Stimulated activated CD4-positive, alpha-beta T cell treated with anti-CD3 and anti-CD28 coated beads, Interleukin-4, amount 100 ng/mL, for 4 hours (primary cell): ENCODE results near the gene CNN3.

Experiments used
- DNase-seq, 2 experiments: peaks; one replicate each; pipeline ENCODE4 v3.0.0-alpha.2; 2020

Gene CNN3

GRCh38 chr1:94886361-94886760 is 40.5 kb downstream of the CNN3 start:
- no peak for DNase-seq

DNA sequence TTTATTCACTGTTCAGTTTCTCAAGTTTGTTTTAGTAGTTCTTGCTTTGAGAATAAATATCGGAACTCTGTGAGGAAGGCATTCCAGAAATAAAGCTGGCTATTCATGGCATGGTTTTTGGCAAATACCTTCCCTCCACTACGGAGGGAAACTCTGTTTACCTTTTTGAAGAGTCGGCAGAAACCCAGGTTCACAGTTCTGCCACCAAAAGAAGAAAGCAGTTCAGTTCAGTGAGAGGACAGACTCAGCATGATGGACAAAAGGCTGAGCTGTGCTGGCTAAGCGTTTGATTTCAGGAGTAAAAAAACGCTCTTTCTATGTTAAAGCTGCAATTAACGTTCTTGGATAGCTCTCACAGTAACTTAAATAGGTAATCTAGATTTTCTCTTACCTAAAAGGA is 42.4 kb downstream of the CNN3 start:
- no peak for DNase-seq

DNA sequence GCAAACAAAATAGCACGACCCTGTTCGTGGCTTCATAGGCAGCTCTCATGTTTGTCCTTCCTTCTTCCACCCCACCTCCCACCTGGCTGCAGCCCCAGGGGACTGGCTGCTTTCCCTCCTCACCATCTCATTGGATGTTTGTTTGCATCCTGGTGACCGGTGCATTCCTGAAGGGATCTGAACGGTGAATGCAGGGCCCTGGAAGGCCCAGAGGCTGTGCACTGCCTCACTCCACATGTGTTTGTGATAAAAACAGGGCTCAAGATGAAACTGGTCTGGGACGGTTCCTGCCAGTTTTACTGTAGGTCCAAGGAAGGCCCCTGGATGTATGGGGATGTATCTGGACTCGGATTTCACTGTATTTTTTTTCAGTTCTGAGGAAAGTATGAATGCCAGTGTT is 42.8 kb downstream of the CNN3 start:
- no peak for DNase-seq

GRCh38 chr1:94883691-94884090 is 43.2 kb downstream of the CNN3 start:
- peak in 1 of 2 experiments; percentile 19 for DNase-seq

DNA sequence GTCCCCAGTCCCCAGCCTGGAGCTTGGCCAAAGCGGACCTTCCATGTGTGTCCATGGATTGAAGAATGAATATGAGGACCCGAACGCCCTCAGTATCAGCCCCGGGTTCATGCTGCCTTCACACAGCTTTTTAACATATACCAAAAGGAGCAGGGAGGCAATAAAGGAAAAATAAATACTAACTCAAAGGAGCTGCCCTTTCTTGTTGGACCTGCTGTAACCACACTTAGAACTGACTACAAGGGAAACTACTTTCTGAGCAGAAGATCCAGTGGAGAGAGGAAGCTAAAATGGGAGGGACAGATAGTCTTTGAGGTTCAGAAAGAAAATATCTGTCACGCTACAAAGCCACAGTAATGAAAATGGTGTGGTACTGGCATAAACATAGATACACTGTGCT is 48.6 kb downstream of the CNN3 start:
- DNase-seq: no peak

DNA sequence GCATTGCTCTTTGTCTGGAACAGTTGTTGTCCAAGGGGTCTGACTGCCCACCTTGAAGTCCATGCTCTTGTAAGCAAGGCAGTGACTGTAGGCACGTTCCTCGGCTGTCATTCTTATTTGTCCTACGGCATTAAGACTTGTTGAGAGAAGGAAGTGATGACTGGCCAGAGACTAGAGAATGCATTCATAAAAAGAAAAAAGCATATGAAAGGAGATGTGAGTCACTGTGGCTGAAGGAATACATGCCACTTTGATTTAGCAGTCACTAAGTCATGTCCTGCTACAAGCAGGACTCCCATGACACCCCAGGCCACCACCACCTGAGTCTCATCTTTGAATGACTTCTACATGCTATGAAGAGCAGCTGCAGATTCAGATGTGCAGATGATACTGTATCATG is 50.5 kb downstream of the CNN3 start:
- DNase-seq: no peak

DNA sequence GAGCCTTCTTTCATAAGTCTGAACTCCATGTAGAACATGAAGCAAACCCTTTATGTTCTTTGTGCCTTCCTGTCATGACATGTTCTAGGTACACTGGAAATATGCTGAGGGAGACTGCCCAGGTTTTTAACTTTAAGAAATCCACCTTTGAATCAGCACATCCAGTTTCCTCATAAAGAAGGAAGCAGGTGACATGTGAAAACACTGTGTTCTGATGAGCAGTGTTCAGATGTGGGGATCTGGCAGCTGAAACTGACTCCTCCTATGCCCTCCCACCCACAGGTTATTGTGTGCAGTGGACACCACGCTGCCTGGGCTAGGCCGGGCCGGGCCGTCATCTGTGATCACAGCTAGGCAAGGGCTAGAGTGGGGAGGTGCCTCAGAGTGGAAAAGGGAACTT is 51.1 kb downstream of the CNN3 start:
- DNase-seq: no peak

DNA sequence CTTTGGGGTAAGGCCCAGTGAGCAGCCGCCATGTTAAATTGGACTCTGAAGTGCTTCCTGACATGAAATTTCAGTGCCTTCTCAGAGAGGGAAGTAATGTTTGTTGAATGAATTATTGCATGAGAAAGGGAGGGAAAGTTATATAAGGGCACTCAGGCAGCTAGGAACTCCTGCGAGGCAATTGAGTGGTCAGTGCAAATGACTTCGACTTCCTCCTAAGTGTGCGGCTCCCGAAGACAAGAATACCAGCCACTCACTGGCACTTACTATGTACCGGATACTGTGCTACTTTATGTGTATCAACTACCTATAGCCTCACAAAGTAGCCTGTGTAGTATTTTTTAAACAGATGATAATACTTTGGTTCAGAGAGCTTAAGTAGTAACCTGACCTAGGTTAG is 52.5 kb downstream of the CNN3 start:
- DNase-seq: no peak

- DNase-seq: no peak
Measured at GRCh38 chr1:94873520-94874351, 53.2 kb downstream of the CNN3 start.

GRCh38 chr1:94872771-94873495 is 54.0 kb downstream of the CNN3 start:
- DNase-seq: no peak

- no peak for DNase-seq
Measured at GRCh38 chr1:94871031-94871430, 55.9 kb downstream of the CNN3 start.

DNA sequence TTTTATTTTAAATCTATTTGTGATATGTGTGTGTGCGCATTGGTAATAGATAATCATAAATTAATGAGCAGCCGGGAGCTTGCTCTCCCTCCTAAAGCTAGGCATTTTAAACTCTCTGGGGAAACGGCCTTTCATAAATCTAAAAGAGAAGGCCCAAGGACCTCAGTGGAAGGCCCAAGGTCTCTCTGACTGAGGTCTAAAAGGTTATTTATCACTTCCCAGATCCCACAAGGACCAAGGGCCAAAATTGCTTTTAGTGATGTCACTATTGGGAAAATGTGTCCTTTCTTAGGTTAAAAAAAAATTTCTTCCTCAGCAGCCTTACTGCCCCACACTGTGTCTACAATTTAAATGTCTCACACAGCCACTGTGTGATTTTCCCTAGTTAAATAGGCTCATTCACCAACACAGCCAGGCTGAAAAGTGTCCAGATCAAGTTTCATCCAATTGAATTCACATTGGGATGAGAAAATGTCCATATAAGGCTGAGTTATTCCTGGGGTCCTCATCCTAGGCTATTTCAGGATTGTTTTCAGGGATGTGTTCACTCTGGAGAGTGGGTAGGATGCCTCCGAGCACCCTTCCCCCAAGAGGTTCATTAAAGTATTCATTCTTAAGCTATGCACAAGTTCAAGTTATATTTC is 60.6 kb downstream of the CNN3 start:
- no peak for DNase-seq

DNA sequence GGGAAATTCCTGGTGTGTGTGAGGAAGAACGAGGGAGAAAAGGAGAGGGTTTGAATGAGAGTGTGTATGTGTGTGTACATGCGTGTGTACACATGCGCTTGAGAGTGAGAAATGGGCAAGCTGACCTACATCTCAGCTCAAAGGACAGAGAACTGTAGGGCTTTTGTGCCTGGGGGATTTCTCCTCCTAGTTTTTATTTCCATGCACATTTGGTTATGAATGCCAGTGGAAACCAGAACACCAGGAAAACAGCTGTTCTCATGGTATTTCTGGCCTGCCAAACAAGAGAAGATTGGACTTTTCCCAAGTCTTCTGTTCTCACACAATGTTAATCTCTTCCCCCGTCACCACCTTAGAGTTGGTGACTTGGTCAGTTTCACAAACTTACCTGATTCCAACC is 61.5 kb downstream of the CNN3 start:
- no peak for DNase-seq

GRCh38 chr1:94864821-94865220 is 62.1 kb downstream of the CNN3 start:
- no peak for DNase-seq

DNA sequence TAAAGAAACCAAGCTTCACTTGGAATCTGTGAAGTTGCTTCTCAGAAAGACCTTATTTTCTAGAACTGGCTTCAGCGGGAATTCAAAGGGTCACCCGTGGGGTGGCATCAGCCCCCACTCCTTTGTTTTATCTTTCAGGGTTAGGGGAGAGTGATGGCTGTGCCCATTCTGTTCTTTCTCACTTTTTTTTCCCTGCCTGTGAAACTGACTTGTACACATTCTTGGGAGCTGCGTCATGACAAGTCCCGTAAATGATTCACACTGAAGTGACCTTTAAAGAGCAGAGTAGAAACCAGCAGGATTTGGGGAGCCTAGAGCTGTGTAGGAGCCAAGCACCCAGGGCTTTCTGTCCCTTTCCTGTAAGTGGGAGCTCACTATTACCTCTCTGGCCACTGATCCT is 63.0 kb downstream of the CNN3 start:
- no peak for DNase-seq

- DNase-seq: no peak
Measured at GRCh38 chr1:94863297-94863911, 63.5 kb downstream of the CNN3 start.

DNA sequence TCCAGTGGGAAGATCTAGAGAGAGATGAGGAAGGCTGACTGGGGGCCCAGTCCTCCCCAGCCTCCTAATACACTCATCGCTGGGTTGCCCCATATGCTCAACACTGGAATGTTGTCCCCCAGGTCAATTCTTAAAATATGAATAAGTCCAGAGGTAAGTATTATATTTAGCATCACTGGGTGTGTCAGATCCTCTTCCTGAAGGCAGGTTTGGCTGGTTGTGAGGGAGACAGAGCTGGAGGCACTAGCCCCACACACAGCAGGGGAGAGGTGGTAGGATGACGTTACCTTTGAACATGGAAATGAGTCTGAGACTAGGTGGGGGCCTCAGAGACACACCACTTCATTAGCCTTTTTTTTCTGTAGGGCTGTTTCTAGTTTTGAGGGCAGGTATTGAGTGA is 64.2 kb downstream of the CNN3 start:
- DNase-seq: no peak

DNA sequence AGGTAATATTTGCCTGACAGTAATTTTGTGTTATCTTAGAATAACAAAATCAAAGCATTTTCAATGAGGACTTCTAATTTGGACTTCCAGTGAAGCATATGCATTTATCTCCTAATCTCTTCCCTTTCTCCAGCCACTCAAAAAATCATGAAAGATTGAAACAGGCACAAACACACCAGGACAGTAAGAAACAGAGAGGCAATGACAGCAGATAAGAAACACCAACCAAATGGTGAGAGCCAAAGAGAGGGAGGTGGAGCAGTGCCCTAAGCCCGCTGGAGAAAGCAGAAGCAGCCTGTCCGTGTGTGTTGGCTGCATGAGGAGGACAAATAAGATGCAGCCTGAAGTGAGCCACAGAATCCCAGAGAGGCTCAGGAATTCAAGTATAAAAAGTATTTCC is 67.7 kb downstream of the CNN3 start:
- DNase-seq: no peak

DNA sequence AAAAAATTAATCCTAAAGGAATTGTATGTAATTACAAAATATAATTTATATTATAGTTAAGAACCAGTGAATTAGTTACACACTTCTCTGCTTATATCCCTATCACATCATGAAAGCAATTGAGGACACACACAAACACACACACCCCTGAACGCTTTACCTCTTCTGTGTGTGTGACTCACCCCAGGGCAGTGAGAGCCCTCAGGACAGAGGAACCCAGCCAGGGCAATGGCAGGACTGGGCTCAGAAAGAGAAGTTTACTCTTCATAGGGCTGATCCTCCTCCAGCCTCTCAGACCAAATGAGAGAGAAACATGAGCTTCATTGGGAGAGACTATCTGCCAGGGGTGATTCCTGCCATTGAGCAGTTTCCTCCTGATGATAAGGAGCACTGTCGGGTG is 68.6 kb downstream of the CNN3 start:
- DNase-seq: no peak

DNA sequence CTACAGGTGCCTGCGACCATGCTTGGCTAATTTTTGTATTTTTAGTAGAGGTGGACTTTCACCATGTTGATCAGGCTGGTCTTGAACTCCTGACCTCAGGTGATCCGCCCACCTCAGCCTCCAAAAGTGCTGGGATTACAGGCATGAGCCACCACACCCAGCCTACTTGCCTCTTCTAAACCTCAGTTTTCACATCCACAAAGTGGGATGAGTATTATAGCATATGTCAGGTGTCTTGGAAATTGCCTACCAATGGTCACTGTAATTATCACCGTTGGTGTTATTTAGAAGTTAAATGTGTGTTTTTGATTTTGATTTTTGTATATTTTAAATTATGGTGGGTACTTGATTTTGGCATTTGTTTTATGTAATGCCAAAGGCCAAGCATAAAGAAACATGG is 70.0 kb downstream of the CNN3 start:
- no peak for DNase-seq

- no peak for DNase-seq
Measured at GRCh38 chr1:94856004-94856403, 70.9 kb downstream of the CNN3 start.

DNA sequence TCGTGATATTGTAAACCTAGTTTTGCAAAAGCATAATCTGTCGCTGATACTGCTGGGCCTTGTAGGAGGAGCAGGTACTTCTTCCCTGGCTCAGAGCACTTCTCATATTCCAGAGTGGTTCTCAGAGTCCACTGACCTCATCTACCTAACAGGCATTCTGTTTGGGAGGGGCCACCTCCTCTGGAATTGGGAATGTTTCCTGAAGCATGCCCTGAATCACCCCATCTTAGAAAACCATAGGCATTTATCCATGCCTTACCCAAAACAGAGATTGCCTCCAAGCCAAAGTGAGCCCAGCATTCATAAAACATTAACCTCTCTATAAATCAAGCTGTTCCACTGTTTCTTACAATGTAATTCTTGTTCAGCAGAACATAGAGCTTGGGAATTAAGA is 71.6 kb downstream of the CNN3 start:
- DNase-seq: no peak

DNA sequence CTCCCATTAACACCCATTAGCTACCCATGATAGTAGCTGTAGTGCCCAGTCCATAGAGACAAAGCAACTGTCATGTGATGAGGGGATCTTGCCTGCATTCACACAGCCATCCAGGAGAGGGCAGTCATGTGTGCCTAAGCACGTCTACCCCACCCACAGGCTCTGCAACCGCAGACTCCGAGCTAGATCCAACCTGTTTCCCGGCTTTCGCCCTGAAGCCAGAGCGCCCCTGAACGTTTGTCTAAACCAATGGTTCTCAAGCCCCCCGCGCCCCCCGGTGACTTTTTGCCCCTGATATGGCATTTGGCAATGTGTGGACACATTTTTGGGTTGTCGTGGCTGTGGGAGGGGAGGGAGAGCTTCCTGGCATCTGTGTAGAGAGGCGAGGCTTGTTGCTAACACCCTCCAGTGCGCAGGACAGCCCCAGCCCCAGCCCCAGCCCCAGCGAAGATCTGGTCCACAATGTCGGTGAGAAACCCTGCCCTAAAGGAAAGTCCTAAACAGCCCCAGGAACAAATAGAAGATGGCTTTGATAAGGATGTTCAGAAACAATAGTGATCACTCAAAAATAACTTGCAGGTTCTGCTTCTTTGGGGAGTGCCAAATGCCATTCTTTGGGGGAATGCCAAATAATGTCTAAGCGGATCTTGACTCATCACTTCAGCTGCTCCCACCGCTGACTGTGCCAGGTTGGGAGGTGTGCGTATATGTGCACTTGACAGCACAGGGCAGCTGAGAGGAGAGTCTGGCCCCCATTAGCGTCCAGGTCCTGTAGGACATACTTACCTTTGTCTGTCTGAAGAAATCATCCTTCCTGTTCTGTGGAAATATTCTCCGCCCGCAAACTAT is 72.2 kb downstream of the CNN3 start:
- DNase-seq: peak; percentile 65 to 73
